Esophagus (tissue), 2 donors: ENCODE results near the gene ZFR2. TPM values are rescaled to one million over a fixed set of nuclear protein-coding genes. Genes with fewer than 3 reads are reported as not detected.
"Not testable (repeated sequence)": the region's sequence is repeated elsewhere in the genome, so short reads cannot be mapped to it uniquely, and the experiment has no call there.

Source experiments
- H3K27ac ChIP-seq, 2 donors: one replicate each; pipeline ENCODE4 v1.5.1; 2013; ENCODE audit warnings: low read depth in 2 of 2, mild to moderate bottlenecking in 2 of 2, inconsistent platforms in 1 of 2, low read length in 1 of 2, moderate library complexity in 1 of 2
- H3K27me3 ChIP-seq, 2 donors: one replicate each; pipeline ENCODE4 v1.6.1; 2013; ENCODE audit warnings: low read length in 2 of 2, control low read depth in 1 of 2, mild to moderate bottlenecking in 1 of 2; ENCODE audit not compliant: insufficient read depth in 2 of 2, control insufficient read depth in 1 of 2
- H3K36me3 ChIP-seq, 2 donors: one replicate each; pipeline ENCODE4 v1.6.1; 2013; ENCODE audit warnings: low read length in 1 of 2; ENCODE audit not compliant: control insufficient read depth in 2 of 2, insufficient read depth in 2 of 2
- H3K4me1 ChIP-seq, 2 donors: one replicate each; pipeline ENCODE4 v1.6.1; 2013; ENCODE audit warnings: low read length in 1 of 2; ENCODE audit not compliant: control insufficient read depth in 2 of 2, insufficient read depth in 2 of 2
- H3K4me3 ChIP-seq, 2 donors: one replicate each; pipeline ENCODE4 v1.5.1; 2013; ENCODE audit warnings: low read length in 2 of 2, mild to moderate bottlenecking in 2 of 2, low read depth in 1 of 2, moderate library complexity in 1 of 2
- H3K9me3 ChIP-seq, 2 donors: one replicate each; pipeline ENCODE4 v1.6.1; 2013; ENCODE audit warnings: mild to moderate bottlenecking in 2 of 2, low read depth in 1 of 2, low read length in 1 of 2, moderate library complexity in 1 of 2; ENCODE audit not compliant: control insufficient read depth in 2 of 2, insufficient read depth in 1 of 2
- WGBS, 2 donors: extraction: QIAGEN DNeasy Blood & Tissue Kit; methylation state at CpG; one replicate each; pipeline ENCODE4 v1.1.7; 2013; 5-methylcytosine and 5-hydroxymethylcytosine counted together
- polyA plus RNA-seq, 2 donors: library from polyadenylated mRNA; stranded (reverse); fragments of 200-250 nt; gene quantifications; one replicate each; pipeline ENCODE4 v1.2.3, GENCODE V29; 2013
- donor health status: healthy with polysubstance abuse.
- donor health status: Bipolar disorder and iron deficiency.

The ZFR2 gene
- polyA plus RNA-seq, 2 donors, result 0.02 TPM; not detected in 1

DNA sequence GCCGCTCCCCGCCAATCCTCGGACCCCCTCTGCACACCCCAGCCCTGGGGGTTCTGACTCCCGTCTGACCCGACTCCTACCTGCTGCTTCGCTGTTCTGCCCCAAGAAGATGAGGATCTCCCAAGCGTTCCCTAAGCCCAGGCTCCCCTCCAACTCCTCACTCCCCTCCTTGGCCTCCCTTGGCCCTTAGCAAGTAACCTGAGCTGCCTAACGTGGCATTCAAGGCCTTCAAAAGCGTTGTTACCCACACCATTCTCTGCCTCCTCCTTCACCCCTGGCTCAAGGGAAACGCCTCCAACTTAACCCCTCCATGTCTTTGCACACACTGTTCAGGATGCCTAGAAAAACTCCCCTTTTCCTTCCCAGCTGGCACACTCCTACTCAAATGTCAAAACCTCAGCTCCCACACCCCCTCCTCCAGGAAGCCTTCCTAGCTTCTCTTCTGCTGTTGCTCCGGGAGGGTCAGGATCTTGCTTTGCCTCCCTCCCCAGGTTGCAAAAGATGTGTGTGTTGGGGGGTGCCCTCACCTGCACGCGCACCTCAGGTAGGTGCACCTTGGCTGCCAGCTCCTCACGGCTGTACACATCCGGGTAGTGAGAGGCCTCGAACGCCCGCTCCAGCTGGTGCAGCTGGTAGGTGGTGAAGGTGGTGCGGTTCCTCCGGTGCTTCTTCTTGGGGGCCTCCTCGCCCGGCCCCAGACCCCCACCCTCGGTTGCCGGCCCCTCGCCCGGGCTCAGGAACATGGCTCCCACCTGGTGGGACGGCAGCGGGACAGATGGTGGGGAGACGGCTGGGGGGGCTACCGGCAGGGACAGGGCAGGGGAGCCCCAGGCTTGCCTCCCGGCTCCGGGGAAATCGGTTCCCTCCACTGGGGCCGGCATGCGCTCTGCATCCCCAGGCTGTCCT, 97.6 kb downstream of the ZFR2 start:
- H3K27me3 ChIP-seq, result no peaks in the 10 kb centered on the region
- 78 to 79% methylated on average over 35 of the region's 35 CpGs for WGBS, 2 donors
- peaks cover 14 to 26% of the 10 kb centered on the region in 2 donors for H3K36me3 ChIP-seq
- H3K4me3 ChIP-seq, result no peak overlapping the region
- no peaks in the 10 kb centered on the region for H3K9me3 ChIP-seq
- peaks cover 0 to 3% of the 10 kb centered on the region in 2 donors for H3K4me1 ChIP-seq
- no peak overlapping the region for H3K27ac ChIP-seq

DNA sequence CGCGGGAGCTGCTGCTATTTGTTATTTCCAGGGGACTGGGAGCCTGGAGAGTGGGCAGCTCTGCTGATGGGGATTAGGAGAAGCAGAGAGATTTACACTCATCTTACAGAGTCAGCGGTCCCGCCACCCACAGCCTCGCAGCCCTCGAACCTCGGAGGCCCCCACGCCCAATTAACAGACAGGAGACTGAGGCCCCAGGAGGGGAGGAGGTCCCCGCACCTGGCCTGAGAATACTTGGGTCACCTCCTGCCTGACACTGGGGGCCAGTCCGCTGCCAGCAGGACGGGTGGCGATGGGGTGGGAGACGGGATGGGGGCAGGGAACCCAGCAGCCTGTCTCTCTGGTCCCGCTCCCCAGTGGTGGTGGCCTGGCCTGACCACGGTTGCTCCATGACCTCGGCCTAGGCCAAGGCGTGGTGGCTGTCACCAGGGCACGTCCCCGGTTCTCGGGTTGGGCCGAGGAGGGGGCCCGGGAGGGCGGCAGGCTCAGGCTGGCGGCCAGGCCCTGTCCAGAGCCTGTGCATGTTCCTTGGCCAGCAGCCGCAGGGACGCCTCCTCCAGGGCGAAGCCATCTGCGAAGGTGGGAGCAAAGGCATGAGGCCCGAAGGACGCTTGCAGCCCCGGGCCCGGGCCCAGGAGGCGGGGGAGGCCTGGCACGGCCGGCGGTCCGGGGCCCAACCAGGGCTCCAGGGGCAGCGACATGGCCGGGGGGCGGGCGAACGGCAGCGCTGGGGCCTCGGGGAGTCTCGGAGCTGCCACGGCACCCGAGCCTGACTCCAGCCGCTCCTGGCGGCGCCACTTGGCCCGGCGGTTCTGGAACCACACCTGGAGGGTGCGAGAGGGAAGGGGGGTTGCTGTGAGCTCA, 98.5 kb downstream of the ZFR2 start:
- H3K4me3 ChIP-seq, result no peak overlapping the region
- peaks cover 14 to 26% of the 10 kb centered on the region in 2 donors for H3K36me3 ChIP-seq
- no peaks in the 10 kb centered on the region for H3K9me3 ChIP-seq
- no peak overlapping the region for H3K27ac ChIP-seq
- peaks cover 0 to 3% of the 10 kb centered on the region in 2 donors for H3K4me1 ChIP-seq
- no peaks in the 10 kb centered on the region for H3K27me3 ChIP-seq
- WGBS, 2 donors, result 67 to 77% methylated on average over 46 to 53 of the region's 53 CpGs

DNA sequence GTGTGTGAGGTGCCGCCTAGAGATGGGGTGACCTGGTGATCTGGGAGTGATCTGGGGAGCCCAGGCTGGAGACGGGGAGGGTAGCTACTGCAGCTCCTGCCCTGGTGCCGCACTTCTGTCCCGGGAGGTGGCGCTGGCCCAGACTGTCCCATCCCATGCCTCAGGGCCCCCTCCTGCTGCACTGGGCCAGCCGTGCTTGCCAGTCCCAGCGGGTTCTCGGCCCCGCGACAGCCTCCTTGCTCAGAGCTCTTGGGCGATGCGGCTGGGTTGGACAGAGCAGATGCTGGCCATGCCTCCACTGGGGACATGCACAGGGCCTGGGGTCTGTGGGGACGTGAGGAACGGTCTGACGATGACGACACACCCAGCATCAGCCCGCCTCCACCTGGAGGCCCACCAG, 99.3 kb downstream of the ZFR2 start:
- H3K27ac ChIP-seq, result no peak overlapping the region
- H3K36me3 ChIP-seq, result peaks cover 14 to 30% of the 10 kb centered on the region in 2 donors
- no peaks in the 10 kb centered on the region for H3K9me3 ChIP-seq
- 73 to 87% methylated on average over 17 of the region's 17 CpGs for WGBS, 2 donors
- H3K27me3 ChIP-seq, result no peaks in the 10 kb centered on the region
- H3K4me1 ChIP-seq, result peaks cover 0 to 3% of the 10 kb centered on the region in 2 donors
- H3K4me3 ChIP-seq, result no peak overlapping the region

DNA sequence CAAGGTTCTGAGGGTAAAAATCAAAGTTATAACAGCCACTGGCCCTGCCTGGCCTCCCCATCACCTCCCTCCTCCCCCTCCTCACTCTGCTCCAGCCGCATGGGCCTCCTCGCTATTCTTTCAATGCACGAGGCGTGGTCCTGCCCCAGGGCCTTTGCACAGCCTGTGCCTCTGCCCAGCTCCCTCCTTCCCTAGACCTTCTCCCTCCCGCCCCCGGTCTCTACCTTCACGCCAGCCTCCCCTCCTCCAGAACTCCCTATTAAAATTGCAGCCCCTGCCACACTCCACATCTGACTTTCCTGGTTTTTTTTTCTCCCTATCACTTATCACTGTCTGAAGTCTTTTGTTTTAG, 100.1 kb downstream of the ZFR2 start:
- H3K27me3 ChIP-seq, result no peaks in the 10 kb centered on the region
- peaks cover 14 to 30% of the 10 kb centered on the region in 2 donors for H3K36me3 ChIP-seq
- H3K27ac ChIP-seq, result no peak overlapping the region
- H3K4me3 ChIP-seq, result no peak overlapping the region
- peaks cover 0 to 3% of the 10 kb centered on the region in 2 donors for H3K4me1 ChIP-seq
- no peaks in the 10 kb centered on the region for H3K9me3 ChIP-seq
- WGBS, 2 donors, result 84 to 90% methylated on average over 7 of the region's 7 CpGs

DNA sequence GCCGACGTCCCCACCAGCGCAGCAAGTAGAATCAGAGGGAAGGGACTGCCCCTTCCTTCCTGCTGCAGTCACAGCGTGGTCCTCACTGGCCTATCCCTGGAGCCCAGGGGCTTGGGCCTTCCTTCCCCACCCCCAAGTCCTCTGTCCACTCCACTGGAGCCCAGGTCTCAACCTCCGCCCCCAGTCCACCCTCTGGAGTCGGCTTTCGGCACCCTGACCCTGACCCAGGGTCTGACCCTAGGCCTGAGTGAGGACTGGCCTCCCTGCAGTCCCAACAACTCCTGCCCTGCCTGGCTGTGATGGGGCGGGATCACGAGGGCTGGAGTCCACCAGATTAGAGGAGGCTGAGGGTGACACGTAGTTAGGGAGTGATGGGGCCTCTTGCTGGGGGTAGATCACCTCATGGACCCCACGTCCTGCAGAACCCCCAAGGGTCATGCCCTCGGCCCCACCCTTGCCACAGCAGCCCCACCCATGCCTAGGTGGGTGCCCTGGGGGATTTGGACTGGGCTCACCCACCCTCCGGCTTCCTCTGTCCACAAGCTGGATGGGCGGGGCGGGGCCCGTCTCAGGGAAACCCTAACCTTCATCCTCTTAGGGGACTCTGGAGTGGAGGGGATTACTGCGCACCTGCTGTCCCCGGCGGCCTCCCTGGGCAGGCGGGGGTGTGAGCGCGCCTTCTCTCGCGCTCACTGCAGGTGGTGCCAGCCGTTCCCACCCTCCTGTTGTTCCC, 100.7 kb downstream of the ZFR2 start:
- H3K27ac ChIP-seq, result no peak overlapping the region
- H3K27me3 ChIP-seq, result no peaks in the 10 kb centered on the region
- H3K36me3 ChIP-seq, result peaks cover 14 to 30% of the 10 kb centered on the region in 2 donors
- WGBS, 2 donors, result 84 to 85% methylated on average over 25 of the region's 25 CpGs
- peaks cover 0 to 3% of the 10 kb centered on the region in 2 donors for H3K4me1 ChIP-seq
- H3K4me3 ChIP-seq, result no peak overlapping the region
- H3K9me3 ChIP-seq, result no peaks in the 10 kb centered on the region

DNA sequence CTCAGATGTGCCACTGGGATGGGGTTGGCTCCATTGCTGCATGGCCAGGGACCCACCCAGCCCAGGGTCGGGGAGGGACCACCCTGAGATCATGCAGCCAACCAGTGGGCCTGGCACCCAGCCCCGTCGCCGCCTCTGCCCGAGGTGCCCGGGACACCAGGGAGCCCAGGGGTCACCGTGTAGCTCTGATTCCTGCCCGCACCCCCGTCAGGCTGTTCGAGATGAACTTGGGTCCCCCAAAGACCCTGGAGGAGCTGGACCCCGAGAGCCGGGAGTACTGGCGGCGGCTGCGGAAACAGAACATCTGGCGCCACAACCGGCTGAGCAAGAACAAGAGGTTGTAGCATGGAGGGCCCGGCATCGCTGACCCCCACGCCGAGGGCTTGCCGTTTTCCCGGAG, 101.8 kb downstream of the ZFR2 start:
- H3K4me1 ChIP-seq, result peaks cover 0 to 3% of the 10 kb centered on the region in 2 donors
- 88 to 92% methylated on average over 23 of the region's 23 CpGs for WGBS, 2 donors
- no peak overlapping the region for H3K27ac ChIP-seq
- peaks cover 14 to 30% of the 10 kb centered on the region in 2 donors for H3K36me3 ChIP-seq
- H3K4me3 ChIP-seq, result no peak overlapping the region
- H3K27me3 ChIP-seq, result no peaks in the 10 kb centered on the region
- H3K9me3 ChIP-seq, result no peaks in the 10 kb centered on the region

DNA sequence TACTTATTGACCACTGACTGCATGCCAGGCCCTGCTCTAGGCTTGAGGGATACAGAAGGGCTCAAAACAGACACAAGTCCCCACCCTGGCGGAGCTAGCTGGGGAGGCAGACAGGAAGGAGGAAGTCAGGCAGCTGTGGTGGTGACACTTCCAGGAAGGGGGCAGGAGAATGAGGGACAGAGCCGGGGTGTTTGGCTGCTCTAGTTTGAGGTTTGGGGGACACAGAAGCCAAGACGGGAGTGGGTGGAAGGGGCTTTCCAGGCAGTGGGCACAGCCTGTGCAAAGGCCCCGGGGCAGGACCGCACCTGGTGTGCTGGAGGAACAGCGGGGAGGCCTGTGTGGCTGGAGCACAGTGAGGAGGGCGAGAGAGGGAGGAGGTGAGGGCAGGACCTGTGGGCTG, 102.3 kb downstream of the ZFR2 start:
- Histone ChIP-seq H3K9me3 (no peaks in the 10 kb centered on the region), H3K4me1 (no peaks in the 10 kb centered on the region), H3K4me3 (no peak overlapping the region), H3K27ac (no peak overlapping the region), H3K27me3 (no peaks in the 10 kb centered on the region), H3K36me3 (peaks cover 14 to 30% of the 10 kb centered on the region in 2 donors)
- WGBS, 2 donors, result 79 to 87% methylated on average over 6 to 7 of the region's 7 CpGs

DNA sequence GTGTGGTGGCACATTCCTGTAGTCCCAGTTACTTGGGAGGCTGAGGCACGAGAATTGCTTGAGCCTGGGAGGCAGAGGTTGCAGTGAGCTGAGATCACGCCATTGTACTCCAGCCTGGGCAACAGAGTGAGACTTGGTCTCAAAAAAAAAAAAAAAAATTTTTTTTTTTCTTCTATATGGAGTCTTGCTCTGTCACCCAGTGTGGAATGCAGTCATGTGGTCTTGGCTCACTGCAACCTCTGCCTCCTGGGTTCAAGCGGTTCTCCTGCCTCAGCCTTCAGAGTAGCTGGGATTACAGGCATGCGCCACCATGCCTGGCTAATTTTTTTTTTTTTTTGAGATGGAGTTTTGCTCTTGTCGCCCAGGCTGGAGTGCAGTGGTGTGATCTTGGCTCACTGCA, 103.1 kb downstream of the ZFR2 start:
- not testable (repeated sequence) for H3K9me3 ChIP-seq, H3K27ac ChIP-seq, H3K4me3 ChIP-seq, H3K4me1 ChIP-seq, H3K27me3 ChIP-seq
- peaks cover 14 to 30% of the 10 kb centered on the region in 2 donors for H3K36me3 ChIP-seq
- 96% methylated on average over 5 of the region's 5 CpGs for WGBS, 2 donors

DNA sequence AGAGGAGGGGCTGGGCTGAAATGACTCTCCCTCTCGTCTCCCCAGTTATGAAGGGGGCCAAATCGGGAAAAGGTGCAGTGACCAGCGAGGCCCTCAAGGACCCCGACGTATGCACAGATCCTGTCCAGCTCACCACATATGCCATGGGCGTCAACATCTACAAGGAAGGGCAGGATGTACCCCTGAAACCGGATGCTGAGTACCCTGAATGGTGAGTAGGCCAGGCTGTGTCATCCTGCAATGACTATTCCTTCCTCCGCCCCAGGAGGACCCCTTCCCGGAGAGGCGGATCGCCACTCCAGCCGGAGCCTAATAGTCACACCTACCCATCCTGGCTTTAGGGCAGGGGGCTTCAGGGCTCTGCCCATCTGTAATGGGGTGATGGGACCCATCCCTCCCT, 103.7 kb downstream of the ZFR2 start:
- H3K27me3 ChIP-seq, result no peaks in the 10 kb centered on the region
- no peak overlapping the region for H3K27ac ChIP-seq
- peaks cover 14 to 30% of the 10 kb centered on the region in 2 donors for H3K36me3 ChIP-seq
- H3K9me3 ChIP-seq, result no peaks in the 10 kb centered on the region
- WGBS, 2 donors, result 92 to 95% methylated on average over 12 of the region's 12 CpGs
- no peak overlapping the region for H3K4me3 ChIP-seq
- H3K4me1 ChIP-seq, result peaks cover 0 to 2% of the 10 kb centered on the region in 2 donors
